ENCODE results near the gene EQTN.

EQTN gene

DNA sequence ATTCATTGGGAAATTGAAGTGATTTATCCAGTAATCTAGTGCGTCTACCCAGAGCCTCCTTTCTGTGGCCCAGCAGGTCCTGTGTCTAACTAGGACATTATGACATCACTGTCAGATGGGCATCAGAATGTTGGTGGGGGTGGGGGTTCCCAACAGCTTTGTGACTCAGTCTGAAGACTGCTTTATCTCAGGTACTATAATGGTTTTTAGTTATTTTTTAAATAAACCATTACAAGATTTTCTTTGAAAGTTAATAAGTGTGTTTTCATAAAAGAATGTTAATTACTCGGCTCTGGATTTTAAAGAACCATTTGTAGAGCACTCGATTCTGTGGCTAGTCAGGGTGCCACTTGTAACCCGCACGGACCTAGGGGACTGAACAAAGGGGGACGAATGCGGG, at the start of gene EQTN:
Gene EQTN, minus strand, starts transcription at position 101 of the 400 bp plus-strand sequence. Its CDS starts 95 bp downstream, at position 6.
- no peak for DNase-seq (ENCODE audit: low spot score)

DNA sequence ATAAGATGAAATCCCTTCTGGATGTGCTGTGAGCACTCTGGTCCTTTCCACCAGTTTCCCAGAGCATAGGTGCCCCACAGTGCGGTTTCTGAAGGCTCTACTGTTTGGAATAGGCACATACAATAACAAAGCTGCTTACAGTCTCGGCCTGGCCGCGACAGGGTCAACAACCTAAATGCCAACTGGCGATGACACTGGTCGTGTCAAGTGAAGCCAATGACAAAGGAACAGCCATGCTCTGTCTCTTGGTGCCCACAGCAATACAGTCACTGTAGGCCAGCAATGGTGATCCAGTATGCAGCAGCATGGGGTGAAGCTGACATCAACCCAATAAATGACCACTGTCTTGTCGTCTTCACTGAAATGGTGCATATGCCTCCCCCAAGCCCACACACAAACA, 47.8 kb upstream of the EQTN start:
- DNase-seq (ENCODE audit: low spot score): no peak

DNA sequence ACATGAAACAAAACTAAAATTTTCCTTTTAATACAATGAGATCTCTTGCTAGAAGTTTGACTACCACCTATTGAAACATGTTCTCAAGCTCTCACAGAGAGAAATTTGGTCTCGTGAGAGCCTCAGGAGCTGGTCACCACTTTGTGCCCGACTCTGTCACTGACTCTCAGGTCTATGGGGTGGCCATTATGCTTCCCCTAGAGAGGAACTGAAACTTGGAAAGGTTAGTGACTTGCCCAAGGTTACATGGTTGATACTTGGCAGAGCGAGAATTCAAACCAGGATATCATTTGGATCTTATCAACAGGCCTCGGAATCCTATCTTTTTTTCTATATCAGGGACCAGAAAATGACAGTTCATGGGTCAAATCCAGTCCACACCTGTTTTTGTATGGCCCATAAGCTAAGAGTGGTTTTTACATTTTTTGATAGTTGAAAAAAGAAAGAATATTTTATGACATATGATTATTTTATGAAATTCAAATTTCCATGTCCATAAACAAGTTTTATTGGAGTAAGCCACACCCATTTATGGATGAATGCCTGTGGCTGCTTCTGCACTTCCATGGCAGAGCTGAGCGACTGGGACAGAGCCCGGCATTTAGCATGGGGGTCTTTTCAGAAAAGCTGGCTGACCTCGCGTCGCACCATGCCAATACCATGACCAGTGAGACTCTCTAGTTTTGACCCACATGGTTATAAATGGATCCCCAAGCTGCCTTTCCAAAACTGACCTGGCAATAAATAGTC, 44.8 kb upstream of the EQTN start:
- DNase-seq (ENCODE audit: low spot score): no peak

DNA sequence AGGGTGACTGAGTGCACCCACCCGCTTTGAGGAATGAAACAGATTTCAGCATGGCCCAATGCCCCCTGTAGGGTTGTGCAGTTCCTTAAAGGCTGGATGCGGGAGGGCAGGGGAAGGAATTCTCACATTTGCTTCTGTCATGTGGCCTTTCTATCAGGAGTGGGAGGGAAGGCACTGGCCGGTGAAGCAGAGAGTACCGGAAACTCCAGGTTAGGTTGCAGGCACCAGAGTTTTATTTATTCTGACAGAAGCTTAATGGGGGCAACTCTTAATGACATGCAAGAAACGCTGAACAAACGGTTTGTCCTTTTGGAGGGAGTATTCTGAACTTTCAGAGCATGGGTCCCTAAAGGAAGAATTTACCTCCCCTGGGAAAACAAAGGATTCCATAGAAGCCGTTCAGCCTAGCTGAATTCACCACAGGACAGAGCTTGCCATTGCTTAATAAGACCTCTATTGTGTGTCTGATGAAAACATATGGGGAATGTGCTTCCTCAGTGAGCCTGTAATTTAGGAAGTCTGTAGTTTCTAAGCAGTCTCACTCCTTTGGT, 44.1 kb upstream of the EQTN start:
- DNase-seq (ENCODE audit: low spot score): no peak

DNA sequence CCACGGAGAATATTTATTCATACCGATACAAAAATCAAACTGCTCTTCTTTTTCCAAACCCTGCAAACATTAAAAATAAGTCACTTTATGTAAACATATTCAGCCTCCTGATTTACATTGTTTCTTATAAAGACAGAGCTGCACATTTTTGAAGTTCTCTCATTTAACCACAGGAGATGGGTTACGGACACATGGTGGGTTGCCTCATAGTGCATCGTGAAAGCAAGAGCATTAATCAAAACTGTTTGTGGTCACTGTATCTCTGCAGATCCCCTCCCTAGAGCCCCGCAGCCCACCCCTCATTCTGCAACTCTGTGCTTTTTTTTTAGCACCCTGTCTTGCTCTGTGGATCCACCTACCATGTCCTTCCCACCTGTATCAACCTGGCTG, 43.3 kb upstream of the EQTN start:
- DNase-seq (ENCODE audit: low spot score): no peak

DNA sequence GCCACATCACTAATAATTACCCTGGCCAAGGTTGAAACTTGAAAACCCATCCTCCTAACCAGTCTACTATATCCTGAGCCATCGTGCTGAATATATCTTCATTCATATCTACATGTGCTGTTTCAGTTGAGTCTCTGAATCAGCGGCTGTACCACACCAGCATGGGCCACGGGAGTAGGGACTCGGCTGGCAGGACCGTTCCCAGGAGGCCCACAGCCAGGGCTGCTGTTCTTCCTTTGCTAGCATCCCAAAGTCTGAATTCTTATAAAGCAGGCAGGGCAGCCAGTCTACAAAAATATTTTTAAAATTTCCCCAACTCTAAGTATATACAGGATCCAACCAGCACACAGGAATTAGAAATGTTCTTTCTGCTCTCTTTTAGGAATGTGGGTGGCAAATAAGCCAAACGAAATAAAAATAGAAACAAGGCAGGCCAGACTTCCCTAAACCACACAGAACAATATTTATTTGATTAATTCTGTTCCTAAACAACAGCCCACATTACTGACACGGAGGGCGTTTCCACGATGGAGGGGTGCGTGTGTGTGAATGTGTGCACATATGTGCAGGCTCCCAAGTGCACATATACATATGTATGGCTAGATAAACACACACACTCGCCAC, 42.8 kb upstream of the EQTN start:
- DNase-seq (ENCODE audit: low spot score): no peak

DNA sequence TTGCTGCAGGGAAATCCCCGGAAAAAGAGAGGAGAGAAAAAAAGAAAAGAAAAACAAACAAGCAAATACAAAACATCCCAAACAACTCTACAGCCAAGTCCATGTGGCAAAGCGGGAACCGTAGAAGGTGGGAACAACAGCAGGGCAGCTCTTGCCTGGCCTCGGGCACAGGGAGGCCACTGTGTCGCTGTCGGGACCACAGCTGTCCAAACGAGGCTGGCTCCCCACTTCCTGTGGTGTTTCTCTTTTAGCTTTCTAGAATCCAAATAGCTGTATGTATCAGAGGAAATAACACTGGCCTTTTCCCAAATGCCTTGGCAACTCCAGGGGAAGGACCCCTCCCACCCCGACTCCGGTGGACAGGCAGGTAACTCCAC, 41.6 kb upstream of the EQTN start:
- DNase-seq (ENCODE audit: low spot score): no peak

DNA sequence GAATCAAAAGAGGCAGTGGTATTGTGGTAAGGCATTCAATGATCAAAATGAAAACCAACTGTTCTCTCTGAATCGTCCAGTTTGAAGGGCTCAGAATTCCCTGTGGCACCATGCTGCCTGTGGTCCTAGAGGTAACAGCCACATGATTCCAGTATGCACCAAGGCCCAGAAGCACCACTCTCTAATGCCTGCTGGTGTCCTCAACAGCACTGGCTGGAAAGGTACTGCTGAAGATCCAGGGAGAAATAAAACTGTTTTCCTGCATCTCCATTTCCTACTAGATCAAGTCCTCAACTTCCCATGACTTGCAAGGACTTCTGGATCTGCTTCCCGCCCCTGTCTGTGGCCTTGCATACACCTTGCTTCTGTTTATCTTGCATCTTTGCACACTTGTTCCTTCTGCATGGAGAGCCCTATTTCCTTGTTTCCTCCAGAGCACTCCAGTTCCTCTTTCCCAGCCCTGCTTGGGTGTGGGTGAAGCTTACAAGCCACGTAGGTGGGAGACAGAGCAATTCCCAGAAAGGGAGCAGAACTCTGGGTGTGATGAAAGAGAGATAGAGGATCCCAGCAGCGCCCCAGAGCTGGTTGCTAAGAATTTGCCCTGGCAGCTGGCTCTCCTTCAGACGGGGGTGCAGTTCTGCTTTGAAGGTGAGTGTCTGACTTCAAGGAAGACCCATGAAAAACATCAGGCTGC, 41.0 kb upstream of the EQTN start:
- DNase-seq (ENCODE audit: low spot score): no peak

DNA sequence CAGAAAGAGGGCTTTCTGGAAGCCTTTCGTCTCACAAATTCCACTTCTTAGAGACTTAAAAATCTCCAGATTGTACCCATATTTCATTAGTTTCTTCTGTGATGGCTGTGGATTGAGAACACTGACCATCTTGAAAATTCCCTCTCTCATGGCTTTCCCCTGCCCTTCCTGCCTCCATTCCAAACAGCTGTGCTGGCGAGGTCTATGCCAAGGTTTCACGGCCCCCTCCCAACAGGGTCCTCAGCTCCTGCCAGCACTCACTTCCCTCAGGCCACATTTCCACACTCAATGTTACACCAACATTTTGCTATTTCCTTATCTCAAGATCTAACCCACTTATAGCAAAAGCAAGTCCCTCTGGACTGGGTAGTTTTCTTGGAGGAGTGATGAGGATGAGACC, 40.3 kb upstream of the EQTN start:
- DNase-seq (ENCODE audit: low spot score): no peak

DNA sequence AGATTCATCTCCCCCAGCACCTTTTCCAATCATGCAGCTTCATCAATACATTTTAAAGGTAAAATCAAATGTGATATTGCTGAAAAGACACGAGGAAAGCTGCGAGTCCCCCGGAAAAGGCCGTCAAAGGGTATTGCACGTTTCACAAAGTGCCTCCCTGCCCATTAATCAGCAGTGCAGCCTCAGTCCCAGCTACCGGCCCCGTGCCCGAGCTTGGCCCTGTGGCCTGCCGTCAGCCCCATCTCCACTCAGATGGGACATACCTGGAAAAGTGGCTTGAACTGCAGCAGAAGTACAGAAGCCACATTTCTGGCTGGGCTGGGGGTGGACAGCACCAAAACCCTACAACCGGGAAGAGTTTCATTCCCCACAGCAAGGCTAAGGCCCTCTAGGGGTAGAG, 39.9 kb upstream of the EQTN start:
- no peak for DNase-seq (ENCODE audit: low spot score)

DNA sequence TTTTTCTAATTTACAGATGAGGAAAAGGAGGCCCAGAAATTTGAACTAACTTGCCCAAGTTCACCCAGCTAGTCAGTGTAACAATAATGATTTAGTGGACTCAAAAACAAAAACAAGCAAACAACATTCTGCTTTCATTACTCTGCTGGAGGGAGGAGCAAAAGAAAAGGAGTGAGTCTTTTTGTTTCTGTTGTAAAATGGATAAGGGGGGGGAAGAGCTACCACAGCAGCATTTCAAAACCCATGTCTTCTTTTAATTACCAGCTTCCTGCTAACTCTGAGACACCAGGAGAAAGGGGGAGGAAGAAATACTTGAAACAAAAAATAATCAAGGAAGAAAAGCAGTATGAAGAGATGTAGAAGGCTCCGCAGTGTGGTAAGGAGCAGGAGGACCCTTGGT, 39.2 kb upstream of the EQTN start:
- no peak for DNase-seq (ENCODE audit: low spot score)

DNA sequence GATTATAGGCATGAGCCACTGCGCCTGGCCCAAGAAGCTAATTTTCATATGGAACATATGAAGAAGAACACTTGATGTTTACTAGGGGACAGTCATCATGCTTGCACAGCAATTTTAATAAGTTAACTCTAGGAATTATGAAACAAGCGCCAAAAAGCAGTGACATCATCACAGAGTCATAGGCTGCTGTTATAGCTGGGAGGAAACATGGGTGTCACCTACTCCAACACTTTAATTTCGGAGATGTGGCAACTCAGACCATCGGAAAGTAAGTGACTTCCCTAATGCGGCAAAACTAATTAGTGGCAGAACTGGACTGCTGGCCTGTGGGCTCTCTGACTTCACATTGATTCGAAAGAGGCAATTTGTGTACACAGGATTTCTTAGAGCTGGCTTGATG, 38.1 kb upstream of the EQTN start:
- DNase-seq (ENCODE audit: low spot score): no peak

DNA sequence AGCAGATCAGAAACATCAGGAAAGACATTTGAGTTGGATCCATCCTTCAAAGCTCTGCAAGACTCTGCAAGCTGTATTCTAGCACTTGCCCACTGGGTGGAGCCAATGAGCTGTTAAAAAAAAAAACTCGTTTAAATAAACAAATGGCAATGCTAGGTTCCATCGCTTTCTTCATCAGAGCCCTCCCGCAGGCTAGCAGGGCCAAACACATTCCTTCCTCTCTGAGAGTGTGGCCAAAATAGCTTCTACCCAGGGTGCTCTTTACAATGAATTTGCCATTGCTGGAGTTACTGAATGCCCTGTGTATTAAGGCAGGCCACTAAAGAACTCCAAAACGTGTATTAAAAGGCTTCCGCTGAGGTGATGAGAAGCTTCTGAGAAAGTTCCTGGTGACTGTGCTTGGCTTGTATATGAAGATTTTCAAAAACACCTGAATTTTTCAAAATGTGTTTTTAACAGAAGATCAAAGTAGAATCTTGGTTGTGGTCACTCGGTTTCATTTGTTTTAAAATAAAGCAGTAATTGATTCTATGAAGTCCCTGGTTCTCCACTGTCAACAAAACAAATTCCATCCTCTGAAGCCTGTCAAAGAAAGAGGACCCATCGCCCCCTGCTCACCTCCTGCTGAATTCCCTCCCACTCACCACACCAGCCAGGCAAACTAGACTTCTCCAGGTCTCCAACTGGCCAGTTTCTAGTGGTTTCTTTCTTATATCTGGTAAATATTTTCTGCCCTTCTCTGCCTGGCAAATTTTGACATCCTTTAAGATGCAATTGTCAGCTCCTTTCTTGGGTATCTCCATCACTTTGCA, 36.5 kb upstream of the EQTN start:
- peak; percentile 77 for DNase-seq (ENCODE audit: low spot score)

DNA sequence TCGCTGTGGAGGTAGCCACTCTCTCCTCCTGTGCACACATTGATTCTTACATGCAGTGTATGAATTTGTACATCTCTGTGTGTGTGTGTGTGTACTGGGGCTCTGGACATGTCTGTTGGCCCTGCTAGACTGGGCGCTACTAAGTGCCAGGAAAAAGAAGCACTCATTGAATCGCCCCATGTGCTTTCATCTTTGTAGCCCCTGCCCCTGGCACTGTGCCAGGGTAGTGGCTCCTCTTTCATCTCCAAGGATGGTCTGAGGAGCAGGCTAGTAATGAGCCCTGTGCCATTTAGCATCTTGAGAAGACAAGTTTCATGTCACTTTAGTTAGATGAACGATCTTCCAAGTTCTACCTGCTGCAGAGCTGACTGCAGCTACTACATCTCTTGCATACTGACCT, 34.4 kb upstream of the EQTN start:
- DNase-seq (ENCODE audit: low spot score): no peak

DNA sequence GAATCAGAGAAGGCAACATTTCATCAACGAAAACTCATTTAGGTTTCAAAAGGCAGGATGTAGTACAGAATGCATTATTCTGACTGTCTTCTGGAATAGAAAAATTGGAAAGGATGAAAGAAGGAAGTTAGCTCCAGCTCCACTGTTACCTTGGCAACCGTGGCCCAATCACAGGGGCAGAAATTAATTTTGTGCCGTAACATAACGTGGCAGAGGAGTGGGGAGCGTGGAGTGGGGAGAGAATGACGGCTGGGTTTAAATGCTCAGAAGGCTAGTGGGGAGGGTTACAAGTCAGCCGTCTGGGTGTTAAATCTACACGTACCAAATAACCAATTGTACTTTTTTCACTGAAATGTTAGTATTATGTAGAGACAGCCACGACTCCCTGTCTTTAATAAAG, 32.3 kb upstream of the EQTN start:
- DNase-seq (ENCODE audit: low spot score): no peak

DNA sequence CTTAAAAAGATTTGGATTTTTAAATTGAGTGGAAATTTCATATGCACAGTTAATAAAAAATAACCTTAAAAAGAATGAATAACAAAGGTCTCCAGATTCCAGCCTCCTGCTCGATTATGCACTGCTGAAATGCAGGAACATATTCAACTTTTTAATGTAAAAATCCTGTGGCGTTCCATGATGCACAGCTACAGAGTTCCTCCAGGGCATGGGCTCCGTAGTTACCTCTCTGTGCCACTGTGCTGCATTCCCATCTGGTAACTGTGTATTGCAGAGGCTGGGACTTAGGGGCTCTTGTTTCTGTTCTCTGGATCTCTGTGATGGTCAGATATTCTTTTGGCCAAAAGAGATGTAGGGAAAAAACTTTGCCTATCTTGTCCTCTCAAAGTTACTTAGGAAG, 31.5 kb upstream of the EQTN start:
- no peak for DNase-seq (ENCODE audit: low spot score)

DNA sequence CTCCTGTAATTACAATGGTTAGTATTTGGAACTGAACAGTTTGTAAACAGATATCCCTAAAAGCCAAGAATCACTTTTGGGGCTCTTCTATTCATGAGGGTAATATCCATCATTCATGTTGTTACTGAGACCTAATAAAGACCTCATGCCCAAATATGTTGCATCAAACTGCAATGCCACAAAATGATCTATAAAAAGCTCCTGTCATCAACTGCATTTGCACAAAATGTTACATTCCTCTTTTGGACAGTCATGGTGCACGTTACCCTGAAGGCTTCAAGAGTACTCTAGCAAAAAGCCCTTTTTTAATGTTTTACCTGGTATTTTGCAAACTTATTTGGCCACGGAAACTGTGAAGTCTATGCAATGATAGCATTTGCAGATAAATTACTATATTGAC, 14.2 kb upstream of the EQTN start:
- DNase-seq (ENCODE audit: low spot score): no peak

DNA sequence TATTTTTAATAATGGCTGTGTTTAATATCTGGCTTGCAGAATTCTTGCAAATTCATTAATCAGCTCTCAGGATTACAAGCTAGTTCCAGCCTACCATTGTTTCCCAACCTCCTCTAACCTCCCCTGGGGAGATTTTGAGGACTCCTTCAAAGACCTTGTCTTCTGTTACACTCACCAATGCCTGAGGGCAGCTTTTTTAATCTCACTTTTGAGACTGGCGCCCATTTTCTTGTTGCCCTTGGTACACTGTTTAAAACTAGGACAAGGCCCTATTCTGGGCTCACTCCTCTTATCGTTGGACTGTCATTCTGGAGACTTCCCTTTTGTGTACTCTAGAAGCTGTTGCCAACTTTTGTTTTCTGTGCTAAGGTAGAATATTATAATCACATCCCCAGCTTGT, 13.6 kb upstream of the EQTN start:
- DNase-seq (ENCODE audit: low spot score): no peak

DNA sequence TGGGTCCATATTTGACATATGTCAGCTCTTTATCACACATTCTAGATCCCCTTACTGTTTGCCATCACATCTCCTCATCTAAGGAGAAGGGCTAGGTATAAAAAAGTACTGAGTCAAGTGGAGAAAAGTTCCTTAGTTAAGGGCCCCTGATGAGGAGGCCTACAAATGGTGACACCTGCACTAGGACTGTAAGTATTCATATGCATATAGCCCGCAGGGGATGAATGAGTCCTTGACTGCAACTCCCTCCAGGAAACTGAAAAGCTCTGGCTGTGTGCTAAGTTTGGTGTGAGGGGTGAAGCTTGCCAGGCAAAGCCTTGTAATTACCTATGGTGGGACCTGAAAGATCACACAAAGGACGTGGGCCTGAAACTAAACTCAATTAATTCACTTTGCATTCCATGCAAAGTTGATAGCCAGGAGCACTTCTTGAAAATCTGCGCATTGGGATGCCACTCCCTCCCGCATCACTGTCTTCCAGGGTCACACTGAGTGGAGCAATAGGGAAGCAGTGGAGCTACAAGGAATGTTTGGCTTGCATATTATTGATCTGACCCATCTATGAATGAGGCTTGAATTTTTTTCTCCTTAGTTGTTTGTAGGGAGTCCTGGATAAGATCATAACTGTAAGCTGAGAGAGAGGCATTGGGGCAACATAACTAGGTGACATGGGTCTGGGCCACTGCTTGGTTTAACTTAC, 11.9 kb upstream of the EQTN start:
- DNase-seq (ENCODE audit: low spot score): no peak

DNA sequence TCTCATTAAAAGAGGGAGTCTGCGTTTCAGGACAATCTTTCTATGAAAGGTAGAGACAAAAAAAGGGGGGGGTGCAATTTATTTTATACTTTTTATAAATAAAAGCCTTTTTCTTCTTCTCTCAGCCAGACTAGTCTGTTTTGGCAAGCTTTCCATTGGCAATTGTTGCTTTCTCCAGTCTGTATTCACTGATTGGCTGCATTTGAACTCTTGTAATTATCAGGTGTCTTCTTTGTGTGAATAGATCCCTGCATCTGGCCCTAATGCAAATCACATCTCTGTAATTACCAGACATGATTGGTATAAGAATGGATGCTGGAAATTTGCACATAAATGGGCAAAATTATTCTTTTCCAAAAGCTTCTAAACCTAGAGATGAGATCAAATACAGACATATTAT, 7.6 kb upstream of the EQTN start:
- DNase-seq (ENCODE audit: low spot score): no peak

DNA sequence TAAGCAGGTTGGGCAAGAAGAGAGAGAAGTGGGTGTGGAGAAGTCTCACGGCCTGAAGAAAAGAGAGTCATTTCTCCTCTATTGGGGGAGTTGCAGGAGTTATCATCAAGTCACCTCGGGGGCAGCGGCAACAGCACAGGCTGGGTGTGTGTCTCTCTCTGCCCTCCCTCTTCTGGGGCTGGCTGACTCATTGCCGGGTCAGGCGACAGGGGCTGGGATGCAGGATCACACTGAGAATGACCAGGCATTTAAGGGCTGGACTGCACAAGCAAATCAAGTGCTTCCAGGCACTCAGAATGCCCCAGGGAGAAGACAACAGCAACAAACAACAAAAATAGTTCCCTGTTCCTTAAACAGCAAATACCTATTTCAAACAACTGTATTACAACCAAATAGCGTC, 6.3 kb upstream of the EQTN start:
- DNase-seq (ENCODE audit: low spot score): peak; percentile 50

DNA sequence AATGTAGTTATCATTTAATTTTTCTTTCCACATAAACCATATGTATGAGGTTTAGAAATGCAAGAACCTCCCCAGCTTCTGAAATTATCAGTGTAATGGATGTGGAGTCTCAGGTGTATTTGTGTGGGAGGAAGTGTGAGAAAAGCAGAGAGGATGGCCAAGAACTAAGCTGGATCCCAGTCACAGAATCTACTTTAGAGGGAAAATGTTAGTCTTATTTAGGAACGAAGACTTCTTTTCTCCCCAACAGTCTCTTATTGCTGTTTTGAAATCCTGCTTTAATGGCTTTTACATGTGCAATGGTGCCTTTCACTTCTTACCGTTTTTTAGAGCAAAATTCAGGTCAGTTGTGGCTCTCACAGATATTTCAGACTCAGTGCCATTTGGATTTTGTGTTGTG, 3.0 kb downstream of the EQTN start:
- no peak for DNase-seq (ENCODE audit: low spot score)
